Endodermal cell (in vitro differentiated cells): ENCODE results near the gene TLNRD1. TPM values are rescaled to one million over a fixed set of nuclear protein-coding genes. Genes with fewer than 3 reads are reported as not detected.

Source experiments
- DNase-seq: peaks from one replicate; pipeline ENCODE4 v3.0.0-alpha.2; 2017
- H3K27ac ChIP-seq: 2 replicates; pipeline ENCODE4 v1.5.1; 2013; ENCODE audit warnings: mild to moderate bottlenecking, low read depth, low read length, moderate library complexity
- H3K27me3 ChIP-seq: 2 replicates; pipeline ENCODE4 v1.6.1; 2013; ENCODE audit warnings: mild to moderate bottlenecking, low read length, moderate library complexity; ENCODE audit not compliant: insufficient read depth, control insufficient read depth, poor library complexity, severe bottlenecking
- H3K36me3 ChIP-seq: 2 replicates; pipeline ENCODE4 v1.7.0; 2013; ENCODE audit warnings: mild to moderate bottlenecking, low read length, moderate library complexity; ENCODE audit not compliant: control insufficient read depth, insufficient read depth
- H3K4me1 ChIP-seq: one replicate; pipeline ENCODE4 v1.7.0; 2013; ENCODE audit warnings: low read length; ENCODE audit not compliant: control insufficient read depth, insufficient read depth
- H3K4me3 ChIP-seq: 2 replicates; pipeline ENCODE4 v1.5.1; 2013; ENCODE audit warnings: mild to moderate bottlenecking, low read length, moderate library complexity
- H3K9ac ChIP-seq: 2 replicates; pipeline ENCODE4 v1.6.1; 2013; ENCODE audit warnings: mild to moderate bottlenecking, low read length, moderate library complexity; ENCODE audit not compliant: poor library complexity, severe bottlenecking; ENCODE audit errors: extremely low read depth
- H3K9me3 ChIP-seq: 2 replicates; pipeline ENCODE4 v1.6.1; 2013; ENCODE audit warnings: mild to moderate bottlenecking, low read length, moderate library complexity; ENCODE audit not compliant: control insufficient read depth
- H3K27ac Mint-ChIP-seq: 2 replicates; pipeline ENCODE4 v1.8.0; 2020; ENCODE audit warnings: mixed read lengths
- H3K27me3 Mint-ChIP-seq: 2 replicates; pipeline ENCODE4 v1.8.0; 2021; ENCODE audit warnings: mild to moderate bottlenecking, mixed read lengths; ENCODE audit not compliant: insufficient read depth
- H3K36me3 Mint-ChIP-seq: 2 replicates; pipeline ENCODE4 v1.8.0; 2020; ENCODE audit warnings: low read depth, mixed read lengths
- H3K4me1 Mint-ChIP-seq: 2 replicates; pipeline ENCODE4 v1.8.0; 2020; ENCODE audit warnings: mixed read lengths
- H3K4me3 Mint-ChIP-seq: 2 replicates; pipeline ENCODE4 v1.8.0; 2020; ENCODE audit warnings: mild to moderate bottlenecking, moderate library complexity, mixed read lengths
- H3K9me3 Mint-ChIP-seq: 2 replicates; pipeline ENCODE4 v1.8.0; 2020; ENCODE audit warnings: mild to moderate bottlenecking, mixed read lengths
- WGBS, 2 experiments: methylation state at CpG; one replicate each; pipeline versions ENCODE4 v1.1.5 to v1.1.7; 2013; ENCODE audit warnings: missing lambda C conversion rate in 2 of 2, mixed read lengths in 1 of 2; ENCODE audit not compliant: insufficient coverage in 1 of 2, insufficient read length in 1 of 2; 5-methylcytosine and 5-hydroxymethylcytosine counted together
- total RNA-seq, 2 donors: library from RNA; stranded (reverse); fragmentation: NEBNext Ultra II Directional in 1 of 2; extraction: Animal tissue kit (Norgen Biotek cat#: 25700) in 1 of 2; gene quantifications; 2 replicates in 1 of 2; 3 replicates in 1 of 2; pipeline ENCODE4 v1.2.1, GENCODE V29; 2021
- TF ChIP-seq, protein P1 (sequence below): fragments of 200-600 bp; sonication (generic); conservative IDR thresholded peaks from 2 replicates; pipeline ENCODE4 v1.5.0; 2021; ENCODE audit warnings: antibody characterized with exemption, mild to moderate bottlenecking

Gene TLNRD1
- total RNA-seq, 2 donors from 2014 or later: 25.1 to 28.2 TPM

- no peak overlapping the region for H3K9ac ChIP-seq
- Mint-ChIP-seq H3K4me1 (no peaks in the 10 kb centered on the region), H3K9me3 (no peaks in the 10 kb centered on the region), H3K36me3 (no peaks in the 10 kb centered on the region), H3K4me3 (no peak overlapping the region), H3K27me3 (peaks cover 2% of the 10 kb centered on the region), H3K27ac (no peak overlapping the region)
- H3K27me3 ChIP-seq: no peaks in the 10 kb centered on the region
- TF ChIP-seq, protein P1, sequence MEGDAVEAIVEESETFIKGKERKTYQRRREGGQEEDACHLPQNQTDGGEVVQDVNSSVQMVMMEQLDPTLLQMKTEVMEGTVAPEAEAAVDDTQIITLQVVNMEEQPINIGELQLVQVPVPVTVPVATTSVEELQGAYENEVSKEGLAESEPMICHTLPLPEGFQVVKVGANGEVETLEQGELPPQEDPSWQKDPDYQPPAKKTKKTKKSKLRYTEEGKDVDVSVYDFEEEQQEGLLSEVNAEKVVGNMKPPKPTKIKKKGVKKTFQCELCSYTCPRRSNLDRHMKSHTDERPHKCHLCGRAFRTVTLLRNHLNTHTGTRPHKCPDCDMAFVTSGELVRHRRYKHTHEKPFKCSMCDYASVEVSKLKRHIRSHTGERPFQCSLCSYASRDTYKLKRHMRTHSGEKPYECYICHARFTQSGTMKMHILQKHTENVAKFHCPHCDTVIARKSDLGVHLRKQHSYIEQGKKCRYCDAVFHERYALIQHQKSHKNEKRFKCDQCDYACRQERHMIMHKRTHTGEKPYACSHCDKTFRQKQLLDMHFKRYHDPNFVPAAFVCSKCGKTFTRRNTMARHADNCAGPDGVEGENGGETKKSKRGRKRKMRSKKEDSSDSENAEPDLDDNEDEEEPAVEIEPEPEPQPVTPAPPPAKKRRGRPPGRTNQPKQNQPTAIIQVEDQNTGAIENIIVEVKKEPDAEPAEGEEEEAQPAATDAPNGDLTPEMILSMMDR: no peak
- no peaks in the 10 kb centered on the region for H3K4me1 ChIP-seq
- no peaks in the 10 kb centered on the region for H3K9me3 ChIP-seq
- no peak overlapping the region for H3K27ac ChIP-seq
- no peak for DNase-seq
- 93 to 94% methylated on average over 2 of the region's 2 CpGs for WGBS, 2 experiments
- no peak overlapping the region for H3K4me3 ChIP-seq
- no peaks in the 10 kb centered on the region for H3K36me3 ChIP-seq
Measured at GRCh38 chr15:81043281-81043934, 42.7 kb downstream of the TLNRD1 start.

GRCh38 chr15:81043935-81044575 lies 43.3 kb downstream of the TLNRD1 start:
- no peak for DNase-seq
- H3K4me1 ChIP-seq: no peaks in the 10 kb centered on the region
- H3K4me3 ChIP-seq: no peak overlapping the region
- no peaks in the 10 kb centered on the region for H3K36me3 ChIP-seq
- no peaks in the 10 kb centered on the region for H3K27me3 ChIP-seq
- TF ChIP-seq, protein P1: no peak
- no peaks in the 10 kb centered on the region for H3K36me3 Mint-ChIP-seq
- no peak overlapping the region for H3K27ac ChIP-seq
- no peaks in the 10 kb centered on the region for H3K9me3 ChIP-seq
- 85 to 92% methylated on average over 5 to 6 of the region's 6 CpGs for WGBS, 2 experiments
- no peak overlapping the region for H3K4me3 Mint-ChIP-seq
- H3K4me1 Mint-ChIP-seq: no peaks in the 10 kb centered on the region
- H3K27me3 Mint-ChIP-seq: no peaks in the 10 kb centered on the region
- no peak overlapping the region for H3K9ac ChIP-seq
- H3K27ac Mint-ChIP-seq: no peak overlapping the region
- no peaks in the 10 kb centered on the region for H3K9me3 Mint-ChIP-seq

DNA sequence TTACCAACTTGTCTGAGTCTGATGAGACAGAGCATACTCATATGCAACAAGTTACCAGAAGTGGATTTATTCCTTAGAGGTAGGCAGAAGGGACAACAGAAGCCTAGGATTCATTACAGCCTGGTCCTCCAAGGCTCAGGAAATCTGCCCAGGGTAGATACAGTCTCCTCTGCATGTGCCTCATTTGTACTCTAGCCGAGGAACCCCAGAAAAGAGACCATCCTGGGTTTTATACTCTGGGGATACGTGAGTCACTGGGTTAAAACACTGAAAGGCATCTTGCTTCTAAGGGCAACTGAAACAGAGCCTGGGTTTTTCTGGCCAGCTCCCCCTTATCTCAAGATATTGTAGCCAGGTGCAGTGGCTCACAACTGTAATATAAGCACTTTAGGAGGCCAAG lies 45.6 kb downstream of the TLNRD1 start:
- TF ChIP-seq, protein P1: no peak
- H3K4me3 ChIP-seq: no peak overlapping the region
- no peaks in the 10 kb centered on the region for H3K36me3 ChIP-seq
- no peaks in the 10 kb centered on the region for H3K4me1 ChIP-seq
- H3K36me3 Mint-ChIP-seq: no peaks in the 10 kb centered on the region
- DNase-seq: no peak
- WGBS, 2 experiments: 90 to 94% methylated on average over 2 of the region's 2 CpGs
- no peak overlapping the region for H3K9ac ChIP-seq
- no peaks in the 10 kb centered on the region for H3K9me3 ChIP-seq
- H3K27me3 Mint-ChIP-seq: no peaks in the 10 kb centered on the region
- H3K9me3 Mint-ChIP-seq: no peaks in the 10 kb centered on the region
- no peak overlapping the region for H3K27ac Mint-ChIP-seq
- no peaks in the 10 kb centered on the region for H3K4me1 Mint-ChIP-seq
- H3K27ac ChIP-seq: no peak overlapping the region
- no peak overlapping the region for H3K4me3 Mint-ChIP-seq
- no peaks in the 10 kb centered on the region for H3K27me3 ChIP-seq
